ENCODE data around the gene PKP2. TPM values are rescaled to one million over a fixed set of nuclear protein-coding genes. Genes with fewer than 3 reads are reported as not detected.

The PKP2 gene
- total and polyA plus RNA-seq, 2 of the 8 experiments (the other 6 are each of a cell fraction or from before 2014, with no cell fraction given), result 9.6 to 44.8 TPM

DNA sequence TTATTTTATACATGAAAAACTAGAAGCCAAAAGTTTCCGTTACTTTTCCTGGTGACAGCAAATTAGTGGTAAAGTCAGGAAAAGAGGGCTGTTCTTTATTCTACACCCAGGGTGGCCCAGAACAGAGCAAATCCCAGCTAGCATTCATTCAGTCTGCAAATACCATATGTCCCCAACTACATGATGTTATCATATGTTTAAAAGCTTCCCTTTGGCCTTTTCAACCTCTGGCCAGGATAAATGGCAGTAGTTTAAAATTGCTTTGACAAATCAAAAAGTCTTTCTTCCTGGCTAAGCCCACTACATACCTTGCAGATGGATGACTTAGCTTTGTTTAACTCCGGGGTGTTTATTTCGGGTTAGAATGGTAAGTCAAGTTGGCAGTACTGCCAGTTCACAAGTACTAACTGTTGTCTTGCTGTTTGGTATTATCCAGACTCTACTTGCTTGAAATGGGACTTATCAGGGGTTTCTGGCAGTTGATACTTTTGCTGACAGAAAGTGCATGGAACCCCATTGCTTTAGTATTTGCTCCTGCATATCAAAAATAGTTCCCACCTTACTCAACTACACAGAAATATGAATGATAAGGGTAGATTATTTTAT lies 69.7 kb downstream of the PKP2 start (continued):
- TF ChIP-seq RXRA (IDR thresholded peaks at IDR 0.05; ENCODE audit: insufficient read depth, low read depth, low read length) (no peak), CHD1 (IDR thresholded peaks at IDR 0.05; ENCODE audit: low read depth, low read length) (no peak), ZNF274 (IDR thresholded peaks at IDR 0.05; ENCODE audit: borderline replicate concordance, extremely low read depth, low read length) (no peak), SP2 (IDR thresholded peaks at IDR 0.05; ENCODE audit: low read length) (no peak), FOSL1 (IDR thresholded peaks at IDR 0.05; ENCODE audit: insufficient read depth, low read depth, low read length) (no peak), JUND (IDR thresholded peaks at IDR 0.05; ENCODE audit: low read length) (no peak)
